Smooth muscle cell (in vitro differentiated cells): ENCODE data around the gene CYTH4. TPM values are rescaled to one million over a fixed set of nuclear protein-coding genes. Genes with fewer than 3 reads are reported as not detected.

ENCODE experiments used
- DNase-seq: peaks from one replicate; lab custom pipeline; 2025; ENCODE audit not compliant: unreplicated experiment; lab: John Stamatoyannopoulos, UW
- H2AFZ ChIP-seq: fragments of 200-600 bp; sonication (generic); 2 replicates; pipeline ENCODE4 v1.6.0; 2016; ENCODE audit warnings: antibody characterized with exemption, low read depth, mild to moderate bottlenecking
- H3F3A ChIP-seq: fragments of 200-600 bp; sonication (generic); 2 replicates; pipeline ENCODE4 v1.6.0; 2017; ENCODE audit warnings: antibody characterized with exemption, low read depth
- H3K27ac ChIP-seq: fragments of 200-600 bp; sonication (generic); 2 replicates; pipeline ENCODE4 v1.5.1; 2016; ENCODE audit warnings: low read depth, mild to moderate bottlenecking
- H3K27me3 ChIP-seq: fragments of 200-600 bp; sonication (generic); 2 replicates; pipeline ENCODE4 v1.6.1; 2016; ENCODE audit warnings: low read depth, mild to moderate bottlenecking
- H3K36me3 ChIP-seq: fragments of 200-600 bp; sonication (generic); 2 replicates; pipeline ENCODE4 v1.5.1; 2016; ENCODE audit warnings: low read depth
- H3K4me1 ChIP-seq: fragments of 200-600 bp; sonication (generic); 2 replicates; pipeline ENCODE4 v1.5.1; 2016; ENCODE audit warnings: low read depth
- H3K4me2 ChIP-seq: fragments of 200-600 bp; sonication (generic); 2 replicates; pipeline ENCODE4 v1.6.0; 2016; ENCODE audit warnings: mild to moderate bottlenecking
- H3K4me3 ChIP-seq: fragments of 200-600 bp; sonication (generic); 2 replicates; pipeline ENCODE4 v1.5.1; 2016; ENCODE audit warnings: mild to moderate bottlenecking
- H3K79me2 ChIP-seq: fragments of 200-600 bp; sonication (generic); 2 replicates; pipeline ENCODE4 v1.6.0; 2016; ENCODE audit warnings: low read depth, mild to moderate bottlenecking
- H3K9ac ChIP-seq: fragments of 200-600 bp; sonication (generic); 2 replicates; pipeline ENCODE4 v1.6.0; 2016; ENCODE audit warnings: low read depth
- H3K9me3 ChIP-seq: fragments of 200-600 bp; sonication (generic); replicated peaks from 2 replicates; pipeline ENCODE4 v1.5.1; 2016; ENCODE audit warnings: low read depth
- H4K20me1 ChIP-seq: fragments of 200-600 bp; sonication (generic); 2 replicates; pipeline ENCODE4 v1.6.0; 2016; ENCODE audit warnings: low read depth
- CTCF ChIP-seq: fragments of 200-600 bp; sonication (generic); IDR thresholded peaks from 2 replicates; pipeline ENCODE4 v1.5.1; 2017; ENCODE audit warnings: borderline replicate concordance, mild to moderate bottlenecking, antibody characterized with exemption; ENCODE audit not compliant: insufficient read depth, poor library complexity, severe bottlenecking
- WGBS: methylation state at CpG from one replicate; pipeline ENCODE4 v1.1.7; 2016; ENCODE audit warnings: low lambda C conversion rate; 5-methylcytosine and 5-hydroxymethylcytosine counted together
- polyA plus RNA-seq: library from polyadenylated mRNA; unstranded; fragments of >200 nt; fragmentation: Nextera tagmentation; extraction: Ambion mirVana; gene quantifications from 2 replicates; pipeline ENCODE4 v1.2.1, GENCODE V29; 2016
- total RNA-seq: library from RNA; depleted of rRNA; stranded (reverse); fragments of >200 nt; gene quantifications from 2 replicates; pipeline ENCODE4 v1.2.3, GENCODE V29; 2014

CYTH4 gene
- total and polyA plus RNA-seq, 2 experiments from 2014 or later: not detected

- Histone ChIP-seq H3K9ac (no peak overlapping the region), H2AFZ (no peak overlapping the region), H3K4me1 (peaks cover 6% of the 10 kb centered on the region), H4K20me1 (no peaks in the 10 kb centered on the region), H3K79me2 (no peaks in the 10 kb centered on the region), H3K4me2 (no peak overlapping the region), H3K27ac (no peak overlapping the region), H3K27me3 (peaks cover 9% of the 10 kb centered on the region), H3K4me3 (no peak overlapping the region), H3K9me3 (no peaks in the 10 kb centered on the region), H3K36me3 (no peaks in the 10 kb centered on the region), H3F3A (no peaks in the 10 kb centered on the region)
- WGBS: 85% methylated on average over 7 of the region's 10 CpGs
- TF ChIP-seq CTCF: no peak
- DNase-seq: no peak
Observed at GRCh38 chr22:37256075-37256726, 26.1 kb upstream of the CYTH4 start.

GRCh38 chr22:37258005-37258752 lies 24.1 kb upstream of the CYTH4 start:
- Histone ChIP-seq H3K36me3 (no peaks in the 10 kb centered on the region), H3K4me1 (peaks cover 6% of the 10 kb centered on the region), H3K4me3 (no peak overlapping the region), H3K9me3 (no peaks in the 10 kb centered on the region), H3F3A (no peaks in the 10 kb centered on the region), H3K27me3 (peaks cover 9% of the 10 kb centered on the region), H4K20me1 (no peaks in the 10 kb centered on the region), H2AFZ (no peak overlapping the region), H3K27ac (no peak overlapping the region), H3K9ac (no peak overlapping the region), H3K4me2 (no peak overlapping the region), H3K79me2 (no peaks in the 10 kb centered on the region)
- no peak for DNase-seq
- no peak for TF ChIP-seq CTCF
- WGBS: 79% methylated on average over 9 of the region's 9 CpGs

DNA sequence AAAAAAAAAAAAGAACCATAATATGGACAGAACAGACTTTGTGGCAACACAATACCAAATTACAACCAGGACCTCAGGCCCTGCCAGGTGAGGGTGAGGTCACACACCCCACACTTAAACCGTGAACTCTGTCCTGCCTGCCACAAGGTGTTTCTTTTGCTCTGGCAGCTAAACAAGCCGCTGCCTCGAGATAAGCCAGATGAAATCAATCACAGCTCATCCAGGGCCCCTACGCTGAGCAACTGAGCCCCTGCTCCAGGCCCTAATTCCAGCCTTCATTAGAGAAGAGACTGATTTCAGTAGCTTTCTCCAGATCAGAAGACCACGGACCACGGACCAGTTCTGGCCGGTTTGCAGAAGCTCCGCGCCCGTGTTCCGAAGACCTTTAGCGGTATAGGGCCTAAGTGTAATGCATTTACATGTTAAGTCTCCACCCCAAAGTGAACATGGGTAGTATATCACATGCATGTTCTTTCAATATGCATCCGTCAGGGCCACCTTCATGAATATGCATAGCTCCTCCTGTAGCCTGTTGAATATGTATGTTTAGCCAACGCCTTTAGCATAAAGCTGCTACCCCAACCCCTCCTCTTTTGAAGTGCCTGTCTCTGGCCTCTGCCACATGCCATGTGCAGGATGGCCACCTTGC lies 23.4 kb upstream of the CYTH4 start:
- Histone ChIP-seq H3K27ac (no peak overlapping the region), H3K36me3 (no peaks in the 10 kb centered on the region), H3K9me3 (no peaks in the 10 kb centered on the region), H2AFZ (no peak overlapping the region), H3K9ac (no peak overlapping the region), H3K4me1 (peaks cover 6% of the 10 kb centered on the region), H3K4me2 (peak overlapping the region; percentile 72), H3K4me3 (no peak overlapping the region), H3F3A (no peaks in the 10 kb centered on the region), H4K20me1 (no peaks in the 10 kb centered on the region), H3K27me3 (peaks cover 9% of the 10 kb centered on the region), H3K79me2 (no peaks in the 10 kb centered on the region)
- TF ChIP-seq CTCF: no peak
- DNase-seq: no peak
- WGBS: 79% methylated on average over 14 of the region's 14 CpGs
